Measurements from ENCODE around the gene NAB2.

The NAB2 gene

GRCh38 chr12:57088354-57089270 is at the start of gene NAB2:
Gene NAB2, plus strand, starts transcription at chr12:57089114. Its CDS starts 158 bp downstream, at chr12:57089272.
- no peak for TF ChIP-seq CTCF (IDR thresholded peaks at IDR 0.05; ENCODE audit: low read depth, low read length, missing control alignments)
- peak within 1 kb of the TSS; percentile 81 for H3K4me3 ChIP-seq (ENCODE audit: low read depth, low read length)
- peak; percentile 79 for DNase-seq (ENCODE audit: low read depth)

- H3K4me3 ChIP-seq (ENCODE audit: low read depth, low read length) = no peak overlapping the region
- no peak for TF ChIP-seq CTCF (IDR thresholded peaks at IDR 0.05; ENCODE audit: low read depth, low read length, missing control alignments)
- no peak for DNase-seq (ENCODE audit: low read depth)
Observed at GRCh38 chr12:57040211-57040610, 48.7 kb upstream of the NAB2 start.

GRCh38 chr12:57040750-57041149 is 48.2 kb upstream of the NAB2 start:
- no peak overlapping the region for H3K4me3 ChIP-seq (ENCODE audit: low read depth, low read length)
- DNase-seq (ENCODE audit: low read depth) = no peak
- TF ChIP-seq CTCF (IDR thresholded peaks at IDR 0.05; ENCODE audit: low read depth, low read length, missing control alignments) = no peak

GRCh38 chr12:57042695-57043094 is 46.2 kb upstream of the NAB2 start:
- H3K4me3 ChIP-seq (ENCODE audit: low read depth, low read length) = no peak overlapping the region
- DNase-seq (ENCODE audit: low read depth) = no peak
- TF ChIP-seq CTCF (IDR thresholded peaks at IDR 0.05; ENCODE audit: low read depth, low read length, missing control alignments) = no peak

- TF ChIP-seq CTCF (IDR thresholded peaks at IDR 0.05; ENCODE audit: low read depth, low read length, missing control alignments) = no peak
- DNase-seq (ENCODE audit: low read depth) = no peak
- no peak overlapping the region for H3K4me3 ChIP-seq (ENCODE audit: low read depth, low read length)
Observed at GRCh38 chr12:57044468-57044867, 44.4 kb upstream of the NAB2 start.

- no peak for DNase-seq (ENCODE audit: low read depth)
- TF ChIP-seq CTCF (IDR thresholded peaks at IDR 0.05; ENCODE audit: low read depth, low read length, missing control alignments) = no peak
- H3K4me3 ChIP-seq (ENCODE audit: low read depth, low read length) = no peak overlapping the region
Observed at GRCh38 chr12:57044889-57045288, 44.0 kb upstream of the NAB2 start.
